Left forelimb (tissue), 1 donor: ENCODE data around the gene ABCF2.

ENCODE experiments used
- DNase-seq: peaks from one replicate; pipeline ENCODE4 v3.0.0-alpha.2; 2018; ENCODE audit warnings: low spot score

The ABCF2 gene

GRCh38 chr7:151225948-151226510, 976 bp downstream of the ABCF2 start:
- DNase-seq = no peak

GRCh38 chr7:151223728-151224127, 3.3 kb downstream of the ABCF2 start:
- DNase-seq = no peak

- DNase-seq = no peak
These were observed 8.8 kb downstream of the ABCF2 start for GRCh38 chr7:151218170-151218569.

GRCh38 chr7:151215396-151215795, 11.6 kb downstream of the ABCF2 start:
- DNase-seq = no peak

- DNase-seq = no peak
These were observed 13.2 kb downstream of the ABCF2 start for GRCh38 chr7:151213826-151214225.

- DNase-seq = no peak
These were observed 14.4 kb downstream of the ABCF2 start for GRCh38 chr7:151212626-151213025.

- DNase-seq = no peak
These were observed 15.7 kb downstream of the ABCF2 start for GRCh38 chr7:151211155-151211772.

- no peak for DNase-seq
These were observed 16.7 kb downstream of the ABCF2 start, which contains the start of gene H2BK1 for GRCh38 chr7:151210087-151210854. Gene H2BK1, minus strand, starts transcription at chr7:151210488. Its CDS starts 170 bp downstream, at chr7:151210318.

- no peak for DNase-seq
These were observed 17.4 kb downstream of the ABCF2 start for GRCh38 chr7:151209588-151209987.

GRCh38 chr7:151208253-151208862, 18.6 kb downstream of the ABCF2 start:
- DNase-seq = no peak

- DNase-seq = no peak
These were observed 19.2 kb downstream of the ABCF2 start for GRCh38 chr7:151207804-151208203.

- no peak for DNase-seq
These were observed 19.7 kb downstream of the ABCF2 start for GRCh38 chr7:151207315-151207714.

GRCh38 chr7:151206914-151207313, 20.1 kb downstream of the ABCF2 start:
- no peak for DNase-seq

- DNase-seq = no peak
These were observed 21.3 kb downstream of the ABCF2 start for GRCh38 chr7:151205730-151206129.

- DNase-seq = no peak
These were observed 22.5 kb downstream of the ABCF2 start for GRCh38 chr7:151204383-151205032.

GRCh38 chr7:151202836-151203235, 24.2 kb downstream of the ABCF2 start:
- no peak for DNase-seq

GRCh38 chr7:151201751-151202150, 25.3 kb downstream of the ABCF2 start:
- DNase-seq = no peak

GRCh38 chr7:151201344-151201743, 25.7 kb downstream of the ABCF2 start:
- DNase-seq = no peak

- no peak for DNase-seq
These were observed 27.8 kb downstream of the ABCF2 start for GRCh38 chr7:151198945-151199848.

GRCh38 chr7:151197932-151198331, 29.1 kb downstream of the ABCF2 start:
- DNase-seq = no peak
